Islet precursor cell (in vitro differentiated cells): ENCODE data around the gene RBSN.
"Not testable (repeated sequence)": the region's sequence is repeated elsewhere in the genome, so short reads cannot be mapped to it uniquely, and the experiment has no call there.

Source experiments
- DNase-seq: peaks from one replicate; pipeline ENCODE4 v3.0.0-alpha.2; 2018

The RBSN gene

DNA sequence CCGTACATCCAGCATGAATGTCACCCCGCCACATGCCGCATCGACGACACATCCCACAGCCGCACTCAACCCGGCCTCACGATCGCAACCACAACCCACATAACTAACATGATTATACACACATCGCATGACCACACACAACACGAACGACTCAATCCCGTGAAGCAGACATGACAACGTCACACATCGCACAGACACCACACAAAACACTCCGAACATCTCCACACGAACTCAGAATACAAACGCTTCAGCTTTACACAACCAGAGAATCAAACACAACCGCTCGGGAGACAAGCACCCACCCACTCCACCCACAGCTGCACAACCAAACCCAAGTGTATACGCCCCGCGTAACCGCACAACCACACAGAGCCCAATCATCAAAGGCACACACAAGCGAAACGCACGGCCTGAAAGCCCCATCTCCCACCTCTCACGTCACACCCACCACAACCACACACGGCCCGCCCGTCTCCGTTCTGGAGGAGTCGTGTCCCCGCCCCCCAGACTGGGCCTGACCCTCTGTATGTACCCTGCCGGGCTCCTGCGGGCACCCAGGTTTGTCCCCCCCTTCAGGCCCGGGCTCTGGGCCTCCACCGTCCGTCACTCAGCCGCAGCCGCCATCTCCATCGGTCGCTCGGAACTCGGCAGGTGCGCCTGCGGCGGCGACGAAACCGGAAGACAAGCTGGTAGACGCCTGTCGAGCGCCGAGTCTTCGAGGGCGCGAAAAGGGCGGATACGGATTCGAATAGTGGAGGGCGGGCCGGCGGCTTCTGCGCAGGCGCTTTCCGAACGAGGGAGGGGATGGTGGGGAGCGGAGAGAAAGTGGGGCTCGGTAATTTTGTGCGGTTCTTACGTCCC lies at the start of gene RBSN:
Gene RBSN, minus strand, starts transcription at position 646 of the 861 bp plus-strand sequence. CDS start 3,028 bp downstream, outside the sequence.
- DNase-seq = peak; percentile 98

GRCh38 chr3:15148614-15149013 lies 49.7 kb upstream of the RBSN start:
- DNase-seq = peak; percentile 88

- DNase-seq = not testable (repeated sequence)
These were observed 37.9 kb upstream of the RBSN start for GRCh38 chr3:15136885-15137284.

DNA sequence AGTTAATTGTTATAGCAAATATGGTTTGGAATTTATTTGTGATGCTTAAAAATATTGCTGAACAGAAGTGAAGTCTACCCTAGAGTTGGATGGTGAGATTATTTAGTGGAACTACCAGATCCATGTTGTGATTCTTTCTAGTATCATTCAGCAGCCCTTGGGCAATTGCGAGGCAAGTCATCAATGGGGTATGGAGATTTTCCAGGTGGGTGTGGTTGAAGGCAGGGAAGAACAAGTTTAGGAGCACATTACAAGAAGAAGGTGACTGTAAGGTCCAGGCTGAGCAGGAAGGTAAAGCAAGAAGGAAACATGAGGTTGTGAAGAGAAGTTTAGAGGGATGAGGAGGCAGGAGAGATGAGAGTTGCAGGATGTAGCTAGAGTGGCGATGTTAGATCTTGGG lies 36.0 kb upstream of the RBSN start:
- not testable (repeated sequence) for DNase-seq

GRCh38 chr3:15128403-15128802 lies 29.5 kb upstream of the RBSN start:
- DNase-seq = not testable (repeated sequence)

DNA sequence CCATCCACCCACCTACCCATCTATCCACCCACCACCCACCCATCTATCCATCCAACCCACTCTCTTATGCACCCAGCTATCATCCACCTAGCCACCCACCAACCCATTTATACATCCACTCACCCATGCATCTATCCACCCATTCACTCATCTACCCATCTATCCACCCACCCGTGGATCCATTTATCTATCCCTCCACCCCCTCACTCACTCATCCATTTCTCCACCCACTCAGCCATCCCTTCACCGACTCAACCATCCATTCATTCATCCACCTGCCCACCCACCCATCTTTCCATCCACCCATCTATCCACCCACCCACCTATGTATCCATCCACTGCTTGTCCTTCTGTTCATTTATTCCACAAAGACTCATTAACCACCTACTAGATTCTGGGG lies 28.0 kb upstream of the RBSN start:
- not testable (repeated sequence) for DNase-seq

DNA sequence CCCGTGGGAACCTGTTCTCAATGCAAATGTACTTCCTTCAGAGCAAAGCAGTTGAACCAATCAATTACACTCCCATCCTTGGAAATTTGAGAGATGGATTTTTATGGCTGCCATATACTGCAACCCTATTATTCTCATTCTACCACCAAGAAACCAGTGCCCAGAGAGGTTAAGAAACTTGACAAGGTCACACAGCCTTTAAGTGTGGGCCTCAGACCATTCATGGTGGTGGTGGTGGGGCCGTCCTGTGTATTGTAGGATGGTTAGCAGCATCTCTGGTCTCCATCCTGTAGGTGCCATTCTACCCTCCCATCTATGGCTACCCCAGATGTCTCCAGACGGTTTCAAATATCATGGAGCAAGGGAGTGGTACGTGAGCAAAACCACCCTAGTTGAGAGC lies 23.4 kb upstream of the RBSN start:
- DNase-seq = no peak

GRCh38 chr3:15121936-15122335 lies 23.0 kb upstream of the RBSN start:
- DNase-seq = no peak

DNA sequence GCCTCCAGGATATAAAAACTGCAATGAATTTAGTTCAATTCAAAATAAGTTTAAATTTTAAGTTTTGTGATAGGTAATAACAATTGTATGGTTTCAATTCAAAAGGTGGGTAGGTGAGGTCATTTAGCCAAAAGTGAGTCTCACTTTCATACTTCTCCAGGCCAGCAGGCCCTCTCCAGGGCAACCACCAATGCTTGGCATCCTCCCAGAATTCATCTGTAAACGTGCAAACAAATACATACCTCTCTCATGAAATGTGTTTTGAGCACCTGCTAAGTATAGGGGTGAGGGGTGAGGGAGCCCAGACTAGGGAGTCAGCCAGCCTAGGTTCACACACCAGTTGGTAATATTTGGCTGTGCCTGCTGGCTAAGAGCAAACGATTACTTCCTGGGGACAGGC lies 22.0 kb upstream of the RBSN start:
- no peak for DNase-seq

DNA sequence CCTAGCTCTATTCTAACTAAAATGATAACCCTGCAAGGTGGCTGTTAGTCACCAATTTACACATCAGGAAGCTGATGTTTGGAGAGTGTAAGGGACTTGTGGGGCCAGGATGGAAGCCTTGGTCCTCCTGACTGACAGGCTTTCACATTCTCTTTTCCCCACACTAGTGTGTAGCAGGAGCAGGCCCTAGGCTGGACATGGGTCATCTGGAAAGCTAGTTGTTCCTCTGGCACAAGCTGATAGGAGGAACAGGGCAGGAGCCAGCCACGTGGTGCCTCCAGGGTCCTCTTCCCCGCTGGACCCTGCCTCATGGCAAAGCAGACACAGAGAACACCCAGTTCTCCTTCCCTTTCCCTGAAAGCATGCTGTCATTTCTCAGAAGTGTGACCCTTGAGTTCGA lies 18.1 kb upstream of the RBSN start:
- no peak for DNase-seq

GRCh38 chr3:15116032-15116669 lies 17.2 kb upstream of the RBSN start:
- no peak for DNase-seq

- no peak for DNase-seq
These were observed 15.8 kb upstream of the RBSN start for GRCh38 chr3:15114466-15115358.

GRCh38 chr3:15113884-15114283 lies 14.9 kb upstream of the RBSN start:
- DNase-seq = no peak

DNA sequence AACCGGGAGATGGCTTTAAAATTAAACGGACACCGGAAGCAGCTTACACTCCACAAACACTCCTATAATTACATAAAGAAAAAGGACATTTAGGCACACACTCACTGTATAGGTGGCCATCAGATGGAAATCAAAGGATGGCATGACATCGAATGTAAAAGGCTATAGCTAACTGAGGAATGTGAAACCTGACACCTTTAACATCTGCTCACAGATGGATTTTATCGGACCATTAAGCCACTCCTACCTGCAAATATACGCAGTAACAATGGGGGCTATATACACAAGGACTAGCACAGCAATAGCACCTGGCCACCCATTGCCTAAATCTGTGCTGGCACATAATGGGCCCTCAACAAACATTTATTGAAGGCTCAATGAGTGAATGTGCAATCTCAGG lies 14.5 kb upstream of the RBSN start:
- no peak for DNase-seq

GRCh38 chr3:15112011-15112410 lies 13.1 kb upstream of the RBSN start:
- DNase-seq = no peak

GRCh38 chr3:15110206-15110605 lies 11.3 kb upstream of the RBSN start:
- DNase-seq = no peak

DNA sequence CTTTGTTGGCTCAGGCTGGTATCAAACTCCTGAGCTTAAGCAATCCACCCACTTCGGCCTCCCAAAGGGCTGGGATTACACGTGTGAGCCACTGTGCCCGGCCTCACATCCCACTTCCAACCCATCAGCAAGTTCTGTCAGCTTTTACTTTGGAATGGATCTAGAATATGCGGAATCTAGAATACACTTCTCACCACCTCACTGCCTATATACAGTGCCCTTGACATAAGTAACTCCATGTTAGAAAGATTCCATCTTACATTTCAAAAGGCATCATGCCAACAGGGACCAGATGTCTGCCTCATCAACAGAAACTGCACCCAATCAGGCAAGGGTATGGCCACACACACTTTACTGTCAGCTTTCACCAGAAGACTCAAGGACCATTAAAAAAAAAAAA lies 9.9 kb upstream of the RBSN start:
- no peak for DNase-seq

DNA sequence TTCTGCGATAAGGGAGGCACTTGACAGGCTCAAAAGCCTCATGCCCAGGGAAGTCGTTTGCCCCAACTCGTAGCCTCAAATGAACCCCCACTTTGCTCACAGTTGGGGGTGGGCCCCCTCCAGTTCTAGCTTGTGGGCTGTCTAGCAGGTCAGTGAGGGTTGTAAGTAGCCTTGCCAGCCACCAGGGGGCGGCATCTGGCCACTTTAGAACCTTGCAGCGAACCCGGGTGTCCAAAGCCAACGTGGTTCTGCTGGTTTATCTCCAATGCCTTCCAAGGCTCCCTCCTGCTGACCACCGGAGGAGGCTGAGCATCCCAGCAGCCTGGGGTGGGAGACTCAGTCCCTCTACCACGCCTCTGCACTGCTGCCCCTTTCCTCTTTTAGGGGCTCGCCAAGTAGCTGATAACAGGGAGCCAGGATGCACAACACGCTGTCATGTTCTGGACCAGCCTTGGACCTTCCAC lies 9.2 kb upstream of the RBSN start:
- peak; percentile 85 for DNase-seq

DNA sequence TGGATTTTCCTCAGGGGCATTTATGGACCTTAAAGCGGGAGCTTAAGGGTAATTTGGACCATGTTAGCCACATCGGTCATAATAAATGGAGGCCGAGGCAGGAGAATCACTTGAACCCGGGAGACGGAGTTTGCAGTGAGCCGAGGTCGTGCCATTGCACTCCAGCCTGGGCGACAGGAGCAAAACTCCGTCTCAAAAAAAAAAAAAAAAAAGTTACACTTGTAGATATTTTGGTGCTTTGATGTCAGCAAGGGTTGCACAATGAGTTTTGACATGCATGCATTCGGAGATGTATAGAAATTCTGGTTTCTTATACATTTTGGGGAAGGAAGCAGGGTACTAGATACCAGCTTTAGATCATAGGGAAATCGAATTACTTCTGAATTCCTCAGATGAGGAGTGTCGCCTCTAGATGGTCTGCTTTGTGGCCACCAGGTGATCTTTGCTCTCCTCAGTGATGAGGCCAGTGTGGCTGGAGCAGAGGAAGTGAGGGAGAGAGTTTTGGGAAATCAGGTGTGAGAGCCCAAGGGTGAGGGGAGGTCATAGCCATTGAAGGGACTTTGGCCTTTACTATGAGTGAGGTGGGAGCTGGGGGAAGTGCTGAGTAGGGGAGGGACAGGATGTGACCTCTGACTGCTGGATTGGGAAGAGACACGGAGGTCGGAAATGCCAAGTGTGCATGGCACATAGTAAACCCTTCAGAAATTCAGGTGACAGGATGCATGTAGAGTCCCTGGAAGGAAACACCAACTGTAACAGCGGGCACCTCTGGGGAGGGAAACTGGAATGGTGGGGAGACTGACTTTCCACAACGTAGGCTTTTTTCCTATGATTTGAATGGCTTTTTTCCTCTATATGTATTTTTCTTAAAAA lies 8.4 kb upstream of the RBSN start:
- DNase-seq = no peak

DNA sequence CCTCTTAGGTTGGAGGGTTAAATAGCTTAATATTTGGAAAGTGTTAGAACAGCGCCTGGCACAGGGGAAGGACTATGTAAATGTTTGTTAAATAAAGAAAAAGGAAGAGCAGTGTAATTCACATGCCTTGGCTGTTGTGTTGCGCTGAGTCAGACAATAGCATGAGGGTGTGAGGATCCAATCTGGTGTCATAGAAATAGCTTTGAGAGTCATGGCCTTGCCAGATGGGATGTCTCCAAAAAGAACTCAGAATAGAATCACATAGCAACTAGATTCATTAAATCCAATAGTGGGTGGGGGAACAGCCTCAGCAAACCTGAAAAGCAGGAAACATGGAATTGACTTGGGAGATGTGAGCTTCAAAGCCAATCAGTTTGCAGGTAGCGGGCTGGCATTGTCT lies 3.9 kb upstream of the RBSN start:
- no peak for DNase-seq

DNA sequence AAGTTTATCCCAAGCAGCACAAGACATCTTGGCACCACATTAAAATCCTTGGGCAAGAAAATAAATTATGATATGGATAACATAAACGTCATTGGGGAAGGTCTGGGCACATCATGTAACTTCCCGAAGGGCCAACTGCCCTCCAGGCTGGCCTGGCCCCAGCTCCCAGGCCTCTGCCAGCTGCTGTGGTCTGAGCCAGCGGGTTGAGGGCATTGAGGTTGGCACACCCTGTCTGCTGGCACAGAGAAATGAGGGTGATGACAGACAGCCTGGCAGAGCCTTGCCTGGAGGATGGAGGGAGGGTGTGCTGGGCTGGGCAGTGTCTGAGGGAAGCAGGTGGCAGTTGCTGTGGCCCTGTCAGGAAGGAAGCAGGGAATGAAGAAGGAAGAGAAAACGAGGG lies 3.3 kb upstream of the RBSN start:
- no peak for DNase-seq
